Measurements from ENCODE around the gene SOCS1. TPM values are rescaled to one million over a fixed set of nuclear protein-coding genes. Genes with fewer than 3 reads are reported as not detected.

The SOCS1 gene
- total and polyA plus RNA-seq, 9 of the 15 experiments (the other 6 are each of a cell fraction or from before 2014, with no cell fraction given), result 0.04 to 7.5 (median 2.3) TPM

DNA sequence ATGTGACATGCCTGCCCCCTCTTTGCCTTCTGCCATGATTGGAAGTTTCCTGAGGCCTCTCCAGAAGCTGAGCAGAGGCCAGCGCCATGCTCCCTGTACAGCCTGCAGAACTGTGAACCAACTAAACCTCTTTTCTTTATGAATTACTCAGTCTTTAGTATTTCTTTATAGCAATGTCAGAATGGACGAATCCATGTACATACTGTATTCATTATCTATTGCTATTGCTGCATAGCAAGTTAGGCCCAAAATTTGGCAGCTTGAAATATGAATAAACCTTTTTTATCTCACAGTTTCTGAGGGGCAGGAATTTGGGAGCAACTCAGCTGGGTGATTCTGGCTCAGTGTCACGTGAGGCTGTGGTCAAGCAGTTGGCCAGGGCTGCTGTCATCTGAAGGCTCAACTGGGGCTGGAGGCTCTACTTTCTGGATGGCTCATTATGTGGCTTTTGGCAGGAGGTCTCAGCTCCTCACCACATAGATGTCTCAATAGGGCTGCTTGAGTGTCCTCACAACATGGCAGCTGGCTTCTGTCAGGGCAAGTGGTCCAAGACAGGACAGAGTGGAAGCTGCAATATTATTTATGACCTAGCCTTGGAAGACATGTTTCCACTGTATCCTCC is 40.0 kb downstream of the SOCS1 start (continued):
- TF ChIP-seq, protein P1, sequence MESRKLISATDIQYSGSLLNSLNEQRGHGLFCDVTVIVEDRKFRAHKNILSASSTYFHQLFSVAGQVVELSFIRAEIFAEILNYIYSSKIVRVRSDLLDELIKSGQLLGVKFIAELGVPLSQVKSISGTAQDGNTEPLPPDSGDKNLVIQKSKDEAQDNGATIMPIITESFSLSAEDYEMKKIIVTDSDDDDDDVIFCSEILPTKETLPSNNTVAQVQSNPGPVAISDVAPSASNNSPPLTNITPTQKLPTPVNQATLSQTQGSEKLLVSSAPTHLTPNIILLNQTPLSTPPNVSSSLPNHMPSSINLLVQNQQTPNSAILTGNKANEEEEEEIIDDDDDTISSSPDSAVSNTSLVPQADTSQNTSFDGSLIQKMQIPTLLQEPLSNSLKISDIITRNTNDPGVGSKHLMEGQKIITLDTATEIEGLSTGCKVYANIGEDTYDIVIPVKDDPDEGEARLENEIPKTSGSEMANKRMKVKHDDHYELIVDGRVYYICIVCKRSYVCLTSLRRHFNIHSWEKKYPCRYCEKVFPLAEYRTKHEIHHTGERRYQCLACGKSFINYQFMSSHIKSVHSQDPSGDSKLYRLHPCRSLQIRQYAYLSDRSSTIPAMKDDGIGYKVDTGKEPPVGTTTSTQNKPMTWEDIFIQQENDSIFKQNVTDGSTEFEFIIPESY (CRISPR knock-in tag; IDR thresholded peaks at IDR 0.05), result peak; percentile 22; the same call in 1 of the 2 replicates
- no peak for TF ChIP-seq SREBF1 (IDR thresholded peaks at IDR 0.05; ENCODE audit: borderline replicate concordance, low read depth, low read length)

GRCh38 chr16:11213799-11214198 is 42.2 kb downstream of the SOCS1 start:
- Histone ChIP-seq H3K4me2 (ENCODE audit: insufficient read depth, low read length) (no peak overlapping the region), H3K9me3 (replicated peaks; ENCODE audit: control insufficient read depth, insufficient read depth, low read depth, low read length) (peaks cover 17% of the 10 kb centered on the region), H3K27me3 (ENCODE audit: control insufficient read depth in 2 of 2, insufficient read depth in 2 of 2, low read length in 2 of 2) (no peaks in the 10 kb centered on the region; a peak in 1 of 5 replicates), H4K20me1 (replicated peaks; ENCODE audit: control insufficient read depth, insufficient read depth, low read length) (no peaks in the 10 kb centered on the region), H3K79me2 (ENCODE audit: control insufficient read depth, insufficient read depth, low read length) (no peaks in the 10 kb centered on the region), H3K9me1 (ENCODE audit: control insufficient read depth, insufficient read depth, low read length) (no peaks in the 10 kb centered on the region), H3K4me1 (replicated peaks in 1 of 2; ENCODE audit: control insufficient read depth in 2 of 2, insufficient read depth in 2 of 2, low read length in 2 of 2) (peaks cover 10 to 33% of the 10 kb centered on the region in 2 experiments; a peak in 2 of 5 replicates), H3K4me3 (no peak overlapping the region), H3K36me3 (ENCODE audit: control insufficient read depth, insufficient read depth, low read length) (no peaks in the 10 kb centered on the region), H3K27ac (ENCODE audit: extremely low read depth, low read depth, low read length) (no peak overlapping the region), H2AFZ (ENCODE audit: low read depth, low read length) (no peak overlapping the region), H3K9ac (ENCODE audit: insufficient read depth in 1 of 2, low read depth in 2 of 2, low read length in 2 of 2) (no peak overlapping the region)
- ChIA-PET CTCF (ENCODE audit: low intra/inter-chr PET ratio) (no interaction called here), POLR2A (interaction anchor here (0.6 kb wide), 2 partner anchors 38 to 119 kb away, joined by 3 read pairs; no protein-coding TSS in a partner anchor)
- FAIRE-seq, result no peak
- intact Hi-C loops (cut with micrococcal nuclease) (no loop called here), in situ Hi-C loops (cut with MboI) (no loop called here)
- ATAC-seq, result no peak
- 68% methylated on average over 6 of the region's 7 CpGs for WGBS (ENCODE audit: insufficient coverage, low coverage, missing lambda C conversion rate)
- no TSS peak for BruUV-seq (replicated peaks)
- DNase-seq (ENCODE audit: extremely low read depth in 1 of 4, low spot score in 3 of 4), result no peak
- TF ChIP-seq PTRF (tag; IDR thresholded peaks at IDR 0.05) (no peak), SRF (CRISPR knock-in tag; IDR thresholded peaks at IDR 0.05) (no peak), MAZ (CRISPR knock-in tag; conservative IDR thresholded peaks at IDR 0.05 in 1 of 2, IDR thresholded peaks at IDR 0.05 in 1 of 2) (no peak), BHLHE40 (IDR thresholded peaks at IDR 0.05; ENCODE audit: low read length) (no peak), PKNOX1 (IDR thresholded peaks at IDR 0.05) (no peak), EGR1 (conservative IDR thresholded peaks at IDR 0.05) (no peak), RBM14 (IDR thresholded peaks at IDR 0.05; ENCODE audit: borderline replicate concordance, insufficient read depth, low read depth, low read length) (no peak), SRSF9 (IDR thresholded peaks at IDR 0.05; ENCODE audit: borderline replicate concordance, low read depth, low read length) (no peak), ZNF764 (CRISPR knock-in tag; IDR thresholded peaks at IDR 0.05; ENCODE audit: low read depth) (no peak)
- TF ChIP-seq, protein P2, sequence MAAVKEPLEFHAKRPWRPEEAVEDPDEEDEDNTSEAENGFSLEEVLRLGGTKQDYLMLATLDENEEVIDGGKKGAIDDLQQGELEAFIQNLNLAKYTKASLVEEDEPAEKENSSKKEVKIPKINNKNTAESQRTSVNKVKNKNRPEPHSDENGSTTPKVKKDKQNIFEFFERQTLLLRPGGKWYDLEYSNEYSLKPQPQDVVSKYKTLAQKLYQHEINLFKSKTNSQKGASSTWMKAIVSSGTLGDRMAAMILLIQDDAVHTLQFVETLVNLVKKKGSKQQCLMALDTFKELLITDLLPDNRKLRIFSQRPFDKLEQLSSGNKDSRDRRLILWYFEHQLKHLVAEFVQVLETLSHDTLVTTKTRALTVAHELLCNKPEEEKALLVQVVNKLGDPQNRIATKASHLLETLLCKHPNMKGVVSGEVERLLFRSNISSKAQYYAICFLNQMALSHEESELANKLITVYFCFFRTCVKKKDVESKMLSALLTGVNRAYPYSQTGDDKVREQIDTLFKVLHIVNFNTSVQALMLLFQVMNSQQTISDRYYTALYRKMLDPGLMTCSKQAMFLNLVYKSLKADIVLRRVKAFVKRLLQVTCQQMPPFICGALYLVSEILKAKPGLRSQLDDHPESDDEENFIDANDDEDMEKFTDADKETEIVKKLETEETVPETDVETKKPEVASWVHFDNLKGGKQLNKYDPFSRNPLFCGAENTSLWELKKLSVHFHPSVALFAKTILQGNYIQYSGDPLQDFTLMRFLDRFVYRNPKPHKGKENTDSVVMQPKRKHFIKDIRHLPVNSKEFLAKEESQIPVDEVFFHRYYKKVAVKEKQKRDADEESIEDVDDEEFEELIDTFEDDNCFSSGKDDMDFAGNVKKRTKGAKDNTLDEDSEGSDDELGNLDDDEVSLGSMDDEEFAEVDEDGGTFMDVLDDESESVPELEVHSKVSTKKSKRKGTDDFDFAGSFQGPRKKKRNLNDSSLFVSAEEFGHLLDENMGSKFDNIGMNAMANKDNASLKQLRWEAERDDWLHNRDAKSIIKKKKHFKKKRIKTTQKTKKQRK (IDR thresholded peaks at IDR 0.05; ENCODE audit: borderline replicate concordance, low read depth, low read length), result no peak

All from K562 (cell line).